ENCODE results near the gene LHX6. TPM values are rescaled to one million over a fixed set of nuclear protein-coding genes. Genes with fewer than 3 reads are reported as not detected.

The LHX6 gene
- total and polyA plus RNA-seq, 2 of the 8 experiments (the other 6 are each of a cell fraction or from before 2014, with no cell fraction given): 0.92 to 1.2 TPM

- no peaks in the 10 kb centered on the region; the same call in 1 of the 2 replicates for H3K79me1 ChIP-seq (ENCODE audit: low read depth, low read length)
- WGBS, 2 experiments (ENCODE audit: extremely low coverage in 1 of 2, insufficient coverage in 1 of 2, insufficient read length in 1 of 2, insufficient replicate concordance in 2 of 2, low coverage in 1 of 2, low lambda C conversion rate in 2 of 2, missing lambda C conversion rate in 1 of 2): 21% methylated on average over 9 of the region's 9 CpGs; no CpG with 5 or more reads in 1 of the 2 experiments
- POLR2A ChIA-PET (ENCODE audit: partially characterized antibody): interaction anchor here (1.0 to 1.4 kb wide), 3 partner anchors 11 to 18 kb away, joined by 4 to 6 read pairs (median 5); partner anchors contain the start of gene LHX6
These were observed 14.2 kb downstream of the LHX6 start for GRCh38 chr9:122214507-122214906.

More at GRCh38 chr9:122214507-122214906, 14.2 kb downstream of the LHX6 start:
- Histone ChIP-seq H2BK15ac (ENCODE audit: low read length) (no peak overlapping the region), H3K36me3 (ENCODE audit: control insufficient read depth in 2 of 4, insufficient read depth in 4 of 4, low read length in 3 of 4) (no peaks in the 10 kb centered on the region; a peak in 1 of 8 replicates), H3K18ac (ENCODE audit: extremely low read depth, low read length) (no peak overlapping the region; the same call in 1 of the 2 replicates), H3K9me3 (ENCODE audit: insufficient read depth in 2 of 2, low read depth in 1 of 2, low read length in 1 of 2) (peaks cover 0 to 3% of the 10 kb centered on the region in 2 experiments; a peak in 1 of 4 replicates), H3K14ac (ENCODE audit: insufficient read length) (no peak overlapping the region), H3K27ac (ENCODE audit: low read depth, low read length) (no peak overlapping the region), H2AK5ac (ENCODE audit: low read depth, low read length) (no peak overlapping the region), H3K4ac (replicated peaks; ENCODE audit: insufficient read length, low read depth, low read length) (no peak overlapping the region), H4K91ac (replicated peaks; ENCODE audit: insufficient read length, low read length) (no peak overlapping the region), H2BK120ac (replicated peaks; ENCODE audit: low read depth, low read length) (no peak overlapping the region), H2BK20ac (ENCODE audit: low read length) (no peak overlapping the region), H3K4me3 (ENCODE audit: extremely low read depth in 1 of 4, insufficient read depth in 2 of 4, low read depth in 3 of 4, low read length in 4 of 4) (peak overlapping the region; percentile 41 to 67 (median 52); a peak in 7 of 8 replicates), H3K4me2 (ENCODE audit: insufficient read depth in 1 of 2, low read depth in 2 of 2, low read length in 2 of 2) (peak overlapping the region; percentile 79 to 98), H4K20me1 (replicated peaks in 1 of 2; ENCODE audit: control insufficient read depth in 1 of 2, insufficient read depth in 2 of 2, low read length in 2 of 2) (peaks cover 3 to 12% of the 10 kb centered on the region in 2 experiments), H3K4me1 (replicated peaks in 1 of 4; ENCODE audit: control insufficient read depth in 3 of 4, insufficient read depth in 4 of 4, low read length in 3 of 4) (peaks cover 0 to 20% (median 16%) of the 10 kb centered on the region in 4 experiments; a peak in 6 of 7 replicates), H3K9ac (replicated peaks in 1 of 4; ENCODE audit: extremely low read depth in 1 of 4, low read depth in 3 of 4, low read length in 3 of 4) (no peak overlapping the region), H2BK5ac (ENCODE audit: low read depth, low read length) (no peak overlapping the region; the same call in 1 of the 2 replicates), H4K5ac (ENCODE audit: insufficient read length, low read depth, low read length) (no peak overlapping the region), H4K8ac (ENCODE audit: extremely low read depth, insufficient read depth, low read length) (no peak overlapping the region), H2AFZ (ENCODE audit: low read length) (no peak overlapping the region), H3K27me3 (replicated peaks in 1 of 4; ENCODE audit: control insufficient read depth in 3 of 4, extremely low read depth in 1 of 4, insufficient read depth in 3 of 4, low read length in 3 of 4) (peaks cover 59 to 80% (median 75%) of the 10 kb centered on the region in 4 experiments), H3K23ac (ENCODE audit: insufficient read length) (no peak overlapping the region), H3K23me2 (ENCODE audit: low read depth, low read length) (peaks cover 15% of the 10 kb centered on the region; the same call in 1 of the 2 replicates), H3K56ac (replicated peaks; ENCODE audit: insufficient read length, low read depth, low read length) (no peak overlapping the region), H2BK12ac (ENCODE audit: low read depth, low read length) (peak overlapping the region; percentile 50; the same call in 1 of the 2 replicates), H3K79me2 (ENCODE audit: control insufficient read depth in 1 of 2, insufficient read depth in 2 of 2, low read length in 2 of 2) (no peaks in the 10 kb centered on the region)
- FAIRE-seq (no peak), DNase-seq (ENCODE audit: low read depth in 1 of 2, low spot score in 2 of 2) (no peak)
- CTCF ChIA-PET (ENCODE audit: partially characterized antibody): interaction anchor here (0.6 to 5.2 kb wide), 12 partner anchors 8 to 602 kb away, joined by 3 to 56 read pairs (median 3); no protein-coding TSS in a partner anchor
- peak; percentile 34 for TF ChIP-seq EZH2 (IDR thresholded peaks at IDR 0.05; ENCODE audit: low read depth, low read length, severe bottlenecking)
- TF ChIP-seq MAX (IDR thresholded peaks at IDR 0.05): no peak
- no peak for TF ChIP-seq ATF3 (IDR thresholded peaks at IDR 0.05; ENCODE audit: insufficient read depth, low read depth, low read length)
- TF ChIP-seq HDAC2 (IDR thresholded peaks at IDR 0.05; ENCODE audit: borderline replicate concordance in 1 of 2, low read depth in 2 of 2, low read length in 2 of 2): 0 out of 4 replicates have a peak, but pooled peaks of 1 of the 2 experiments have one; percentile 20
- no peak for TF ChIP-seq TEAD4 (IDR thresholded peaks at IDR 0.05; ENCODE audit: low read depth, low read length)
